CD4-positive, alpha-beta T cell (primary cell): ENCODE data around the gene PLCB1. TPM values are rescaled to one million over a fixed set of nuclear protein-coding genes. Genes with fewer than 3 reads are reported as not detected.

Experiments
- ATAC-seq: fragments of 200-7000 bp; cut with Tn5 transposase; one replicate; pipeline ENCODE4 v1.10.0; 2022; ENCODE audit warnings: mild to moderate bottlenecking; ENCODE audit not compliant: poor library complexity
- CTCF ChIA-PET: fragments of 350-600 bp; sonication (Branson Sonifier 250); formaldehyde crosslinking; loops from one replicate; lab custom pipeline; 2021; ENCODE audit warnings: antibody characterized with exemption, inconsistent platforms; lab: Charles Lee
- POLR2A ChIA-PET: fragments of 350-600 bp; sonication (Branson Sonifier 250); formaldehyde crosslinking; loops from one replicate; lab custom pipeline; 2021; ENCODE audit warnings: antibody characterized with exemption, inconsistent platforms; lab: Charles Lee
- DNase-seq, 14 experiments: peaks; one replicate each; pipeline ENCODE4 v3.0.0-alpha.2; 2013 to 2020; ENCODE audit warnings: mixed read lengths in 2 of 14
- H3K27ac ChIP-seq, 2 donors: one replicate each; pipeline versions ENCODE4 v1.5.1 to v1.7.0; 2013; ENCODE audit warnings: low read length in 2 of 2, low read depth in 1 of 2, mild to moderate bottlenecking in 1 of 2
- H3K27me3 ChIP-seq, 2 experiments: 1 replicate in 1 of 2; 2 replicates in 1 of 2; pipeline versions ENCODE4 v1.6.1 to v1.7.0; 2013; ENCODE audit warnings: low read length in 2 of 2, control low read depth in 1 of 2, mild to moderate bottlenecking in 1 of 2, moderate library complexity in 1 of 2; ENCODE audit not compliant: insufficient read depth in 2 of 2, control insufficient read depth in 1 of 2
- H3K36me3 ChIP-seq: one replicate; pipeline ENCODE4 v1.6.1; 2013; ENCODE audit warnings: low read length, control low read depth; ENCODE audit not compliant: insufficient read depth
- H3K4me1 ChIP-seq: one replicate; pipeline ENCODE4 v1.6.1; 2013; ENCODE audit warnings: low read length, control low read depth; ENCODE audit not compliant: insufficient read depth
- H3K4me3 ChIP-seq: one replicate; pipeline ENCODE4 v1.5.1; 2013; ENCODE audit warnings: mild to moderate bottlenecking, low read length, moderate library complexity
- H3K9me3 ChIP-seq, 2 experiments: 1 replicate in 1 of 2; 2 replicates in 1 of 2; pipeline versions ENCODE4 v1.6.1 to v1.7.0; 2013; ENCODE audit warnings: low read length in 2 of 2, mild to moderate bottlenecking in 2 of 2, control low read depth in 1 of 2, moderate library complexity in 1 of 2; ENCODE audit not compliant: control insufficient read depth in 1 of 2, insufficient read depth in 1 of 2
- H3K27ac Mint-ChIP-seq: one replicate; pipeline ENCODE4 v1.8.0; 2020; ENCODE audit warnings: mixed read lengths
- H3K27me3 Mint-ChIP-seq: one replicate; pipeline ENCODE4 v1.8.0; 2021; ENCODE audit warnings: mixed read lengths
- H3K36me3 Mint-ChIP-seq: one replicate; pipeline ENCODE4 v1.8.0; 2021; ENCODE audit warnings: low read depth, mixed read lengths
- H3K4me1 Mint-ChIP-seq: one replicate; pipeline ENCODE4 v1.8.0; 2021; ENCODE audit warnings: low read depth, mixed read lengths
- H3K4me3 Mint-ChIP-seq: one replicate; pipeline ENCODE4 v1.8.0; 2020; ENCODE audit warnings: mild to moderate bottlenecking, mixed read lengths
- H3K9me3 Mint-ChIP-seq: one replicate; pipeline ENCODE4 v1.8.0; 2020; ENCODE audit warnings: mixed read lengths
- CTCF ChIP-seq: fragments of 200-600 bp; IDR thresholded peaks from one replicate; pipeline ENCODE4 v1.8.0; 2022; ENCODE audit warnings: antibody characterized with exemption, mild to moderate bottlenecking
- intact Hi-C, 2 experiments: fragments of 100-400 bp; cut with DNase I in 1 of 2; cut with micrococcal nuclease in 1 of 2; formaldehyde crosslinking; loops; one replicate each; pipeline versions ENCODE4 v1.15.1 to v1.9.0; 2023 to 2025; cut with DNase I, micrococcal nuclease
- total RNA-seq, 174 experiments: library from RNA in 2 of 174; stranded (reverse) in 2 of 174; gene quantifications; one replicate each; pipeline ENCODE4 v1.2.3 and lab custom pipeline; 2021 to 2026

PLCB1 gene
- total RNA-seq, 2 experiments from 2014 or later, result 3.8 to 5.6 TPM

- Histone ChIP-seq H3K9me3 (peaks cover 0 to 7% of the 10 kb centered on the region in 2 experiments), H3K36me3 (no peaks in the 10 kb centered on the region), H3K27ac (peak overlapping the region in 1 of 2 donors; percentile 2), H3K4me3 (no peak overlapping the region), H3K27me3 (no peaks in the 10 kb centered on the region), H3K4me1 (peaks cover 1% of the 10 kb centered on the region)
- ChIA-PET POLR2A (interaction anchor here (1.0 to 1.9 kb wide), 2 partner anchors 8 to 238 kb away, joined by 3 to 6 read pairs; no protein-coding TSS in a partner anchor), CTCF (no interaction called here)
- Mint-ChIP-seq H3K4me3 (peak overlapping the region; percentile 0), H3K36me3 (no peaks in the 10 kb centered on the region), H3K27ac (peak overlapping the region; percentile 58), H3K4me1 (peaks cover 12% of the 10 kb centered on the region), H3K27me3 (no peaks in the 10 kb centered on the region), H3K9me3 (peaks cover 2% of the 10 kb centered on the region)
- peak in 4 of 14 experiments; percentile 11 to 48 (median 22) for DNase-seq
- TF ChIP-seq CTCF, result no peak
- peak; percentile 24 for ATAC-seq
- intact Hi-C loops, result no loop called here
Measured at GRCh38 chr20:8161264-8162071, 29.4 kb downstream of the PLCB1 start.

GRCh38 chr20:8162610-8163009 is 30.5 kb downstream of the PLCB1 start:
- H3K4me1 Mint-ChIP-seq, result peaks cover 8% of the 10 kb centered on the region
- POLR2A ChIA-PET, result interaction anchor here (1.9 kb wide), 1 partner anchor 9 kb away, joined by 6 read pairs; no protein-coding TSS in a partner anchor
- H3K27ac Mint-ChIP-seq, result no peak overlapping the region

GRCh38 chr20:8163543-8163942 is 31.5 kb downstream of the PLCB1 start:
- ChIA-PET POLR2A (no interaction called here), CTCF (no interaction called here)
- H3K4me1 Mint-ChIP-seq, result peaks cover 8% of the 10 kb centered on the region
- H3K27ac Mint-ChIP-seq, result no peak overlapping the region
- intact Hi-C loops, result no loop called here
- H3K36me3 Mint-ChIP-seq, result no peaks in the 10 kb centered on the region
- Histone ChIP-seq H3K27me3 (no peaks in the 10 kb centered on the region), H3K36me3 (no peaks in the 10 kb centered on the region), H3K4me3 (no peak overlapping the region), H3K27ac (no peak overlapping the region), H3K4me1 (no peaks in the 10 kb centered on the region), H3K9me3 (peaks cover 0 to 7% of the 10 kb centered on the region in 2 experiments)
- no peak for TF ChIP-seq CTCF
- peaks cover 2% of the 10 kb centered on the region for H3K9me3 Mint-ChIP-seq
- ATAC-seq (no peak), DNase-seq (no peak)
- no peaks in the 10 kb centered on the region for H3K27me3 Mint-ChIP-seq
- no peak overlapping the region for H3K4me3 Mint-ChIP-seq

More at GRCh38 chr20:8162610-8163009, 30.5 kb downstream of the PLCB1 start:
- Mint-ChIP-seq H3K36me3 (no peaks in the 10 kb centered on the region), H3K27me3 (no peaks in the 10 kb centered on the region), H3K9me3 (peaks cover 2% of the 10 kb centered on the region), H3K4me3 (no peak overlapping the region)
- intact Hi-C loops, result no loop called here
- H3K4me3 ChIP-seq, result no peak overlapping the region
- no peaks in the 10 kb centered on the region for H3K27me3 ChIP-seq
- CTCF ChIA-PET, result no interaction called here
- ATAC-seq (no peak), DNase-seq (no peak)
- H3K4me1 ChIP-seq, result no peaks in the 10 kb centered on the region
- TF ChIP-seq CTCF, result no peak
- H3K36me3 ChIP-seq, result no peaks in the 10 kb centered on the region
- H3K27ac ChIP-seq, result no peak overlapping the region
- peaks cover 0 to 7% of the 10 kb centered on the region in 2 experiments for H3K9me3 ChIP-seq
